H1 (cell line): ENCODE measurements around the gene AP5Z1. TPM values are rescaled to one million over a fixed set of nuclear protein-coding genes. Genes with fewer than 3 reads are reported as not detected.

Experiments
- CHD1 ChIP-seq: IDR thresholded peaks from 2 replicates; pipeline ENCODE4 v1.6.1; 2012; ENCODE audit warnings: low read depth, low read length, improper control_type of control experiment
- NANOG ChIP-seq: IDR thresholded peaks from 2 replicates; pipeline ENCODE4 v1.6.1; 2011; ENCODE audit warnings: low read length, low read depth, mild to moderate bottlenecking, inconsistent platforms; ENCODE audit not compliant: insufficient read depth, poor library complexity, severe bottlenecking
- NRF1 ChIP-seq: IDR thresholded peaks from 2 replicates; pipeline ENCODE4 v1.6.1; 2011; ENCODE audit warnings: mild to moderate bottlenecking, low read depth, low read length, improper control_type of control experiment
- ZNF274 ChIP-seq: IDR thresholded peaks from 2 replicates; pipeline ENCODE4 v1.7.0; 2012; ENCODE audit warnings: low read length, borderline replicate concordance; ENCODE audit errors: extremely low read depth
- polyA plus RNA-seq, 7 experiments: library from polyadenylated mRNA; depleted of rRNA in 3 of 7; stranded (reverse) in 5 of 7; unstranded in 2 of 7; fragments of >200 nt in 5 of 7; fragments of 200-250 nt in 2 of 7; gene quantifications; 1 replicate in 5 of 7; 2 replicates in 1 of 7; 4 replicates in 1 of 7; pipeline versions ENCODE4 v1.2.1 to v1.2.3, GENCODE V29; 2011 to 2013; ENCODE audit warnings: missing spikeins in 2 of 7, mixed read lengths in 2 of 7
- total RNA-seq: library from RNA; stranded (reverse); fragmentation: NEBNext Ultra II Directional; extraction: Animal tissue kit (Norgen Biotek cat#: 25700); gene quantifications from 2 replicates; pipeline ENCODE4 v1.2.1, GENCODE V29; 2021

AP5Z1 gene
- total and polyA plus RNA-seq, 2 of the 8 experiments (the other 6 are each of a cell fraction or from before 2014, with no cell fraction given): 24.0 to 24.7 TPM

DNA sequence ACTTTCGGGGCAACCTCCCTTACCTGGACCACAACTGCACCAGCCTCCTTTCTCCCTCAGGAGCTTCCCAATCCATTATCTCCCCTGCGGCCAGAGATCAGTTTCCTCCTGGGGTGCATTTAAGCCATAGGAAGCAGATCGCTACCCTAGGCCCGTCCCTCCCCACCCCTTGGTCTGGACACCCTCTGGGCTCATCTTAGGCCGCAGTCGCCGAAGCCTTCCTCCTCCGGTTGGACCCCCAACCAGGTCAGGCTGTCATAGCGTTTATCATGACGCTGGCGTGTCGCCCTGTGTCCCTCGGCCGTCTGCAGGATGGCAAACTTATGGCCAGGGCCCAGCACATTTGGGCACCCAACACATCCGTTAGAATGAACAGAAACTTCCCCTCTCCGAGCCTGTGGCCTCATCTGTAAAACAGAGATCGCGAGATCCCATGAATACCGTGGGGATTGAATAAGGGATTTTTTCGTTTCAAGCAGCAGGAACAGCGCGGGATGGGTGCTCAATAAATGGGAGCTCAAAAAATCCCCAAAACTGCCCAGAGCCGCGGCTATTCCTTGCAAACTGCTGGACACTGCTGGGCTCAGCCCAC is 669 bp upstream of the AP5Z1 start (continued):
- no peak for TF ChIP-seq NANOG
- TF ChIP-seq CHD1: no peak
- no peak for TF ChIP-seq ZNF274
- no peak for TF ChIP-seq NRF1
